HepG2 (cell line): ENCODE measurements around the gene PBX1. TPM values are rescaled to one million over a fixed set of nuclear protein-coding genes. Genes with fewer than 3 reads are reported as not detected.

Source experiments
- ATAC-seq: fragments of 200-7000 bp; cut with Tn5 transposase; 3 replicates; pipeline ENCODE4 v1.9.1; 2020; ENCODE audit warnings: mild to moderate bottlenecking, moderate library complexity
- BruUV-seq: library from RNA; stranded (reverse); fragments of 400-500 nt; replicated peaks from 2 replicates; lab custom pipeline; 2021; lab: Mats Ljungman, UMichigan
- CTCF ChIA-PET: fragments of 300-600 bp; formaldehyde crosslinking; extraction: SDS; loops from one replicate; lab custom pipeline; 2021; ENCODE audit warnings: low total read pairs, inconsistent platforms, low intra/inter-chr PET ratio; lab: Yijun Ruan, JAX
- POLR2A ChIA-PET: fragments of 350-600 bp; sonication (Branson Sonifier 250); formaldehyde crosslinking; loops from one replicate; lab custom pipeline; 2020; ENCODE audit warnings: antibody characterized with exemption, inconsistent platforms; lab: Yijun Ruan, JAX
- DNase-seq: peaks from one replicate; pipeline ENCODE4 v3.0.0-alpha.2; 2015; ENCODE audit warnings: low spot score
- FAIRE-seq: peaks from 3 replicates; lab custom pipeline; 2011; peaks lifted over from hg19 to GRCh38; lab: Jason Lieb, UNC
- H2AFZ ChIP-seq: one replicate; pipeline ENCODE4 v1.6.1; 2011; ENCODE audit warnings: low read length, inconsistent platforms
- H3K27ac ChIP-seq: fragments of 300-600 bp; 3 replicates; pipeline ENCODE4 v1.8.0; 2011; ENCODE audit warnings: mixed run types, mild to moderate bottlenecking, mixed read lengths, low read length, inconsistent platforms; ENCODE audit not compliant: insufficient read depth; ENCODE audit errors: extremely low read length
- H3K27me3 ChIP-seq, 2 experiments: fragments of 200-600 bp in 1 of 2; 2 replicates in 1 of 2; 3 replicates in 1 of 2; pipeline versions ENCODE4 v1.6.0 to v1.8.0; 2011; ENCODE audit warnings: low read length in 2 of 2, mild to moderate bottlenecking in 2 of 2, moderate library complexity in 2 of 2, inconsistent platforms in 1 of 2; ENCODE audit not compliant: insufficient read depth in 2 of 2, control insufficient read depth in 1 of 2
- H3K36me3 ChIP-seq, 2 experiments: fragments of 200-600 bp in 1 of 2; replicated peaks in 1 of 2; 2 replicates in 1 of 2; 3 replicates in 1 of 2; pipeline versions ENCODE4 v1.5.1 to v1.8.0; 2011; ENCODE audit warnings: low read length in 2 of 2, inconsistent platforms in 1 of 2; ENCODE audit not compliant: insufficient read depth in 2 of 2, control insufficient read depth in 1 of 2
- H3K4me1 ChIP-seq: 2 replicates; pipeline ENCODE4 v1.5.1; 2012; ENCODE audit warnings: low read length, inconsistent platforms; ENCODE audit not compliant: insufficient read depth
- H3K4me2 ChIP-seq: 2 replicates; pipeline ENCODE4 v1.6.0; 2011; ENCODE audit warnings: low read depth, low read length, inconsistent platforms
- H3K4me3 ChIP-seq, 3 experiments: fragments of 200-600 bp in 1 of 3; sonication (generic), shearing (Covaris generic) in 1 of 3; replicated peaks in 1 of 3; 2 replicates each; pipeline ENCODE4 v1.5.1; 2011 to 2016; ENCODE audit warnings: low read length in 3 of 3, inconsistent platforms in 2 of 3, low read depth in 2 of 3, mild to moderate bottlenecking in 2 of 3, control low read depth in 1 of 3, mixed read lengths in 1 of 3; ENCODE audit not compliant: insufficient read depth in 1 of 3
- H3K79me2 ChIP-seq: one replicate; pipeline ENCODE4 v1.6.1; 2011; ENCODE audit warnings: low read length, inconsistent platforms; ENCODE audit not compliant: insufficient read depth
- H3K9ac ChIP-seq: 2 replicates; pipeline ENCODE4 v1.6.0; 2011; ENCODE audit warnings: mild to moderate bottlenecking, low read depth, low read length, inconsistent platforms; ENCODE audit not compliant: insufficient read depth
- H3K9me3 ChIP-seq: 2 replicates; pipeline ENCODE4 v1.5.1; 2012; ENCODE audit warnings: mild to moderate bottlenecking, low read length
- H4K20me1 ChIP-seq: 2 replicates; pipeline ENCODE4 v1.6.0; 2011; ENCODE audit warnings: inconsistent platforms, mild to moderate bottlenecking, low read length, moderate library complexity; ENCODE audit not compliant: insufficient read depth
- BCL3 ChIP-seq: sonication (generic); formaldehyde crosslinking; IDR thresholded peaks from 2 replicates; pipeline ENCODE4 v1.5.1; 2020; ENCODE audit warnings: mild to moderate bottlenecking, missing genetic modification reagents, moderate library complexity
- DNMT3B ChIP-seq: conservative IDR thresholded peaks from 2 replicates; pipeline ENCODE4 v1.6.1; 2016; ENCODE audit warnings: missing biosample characterization, control low read depth
- E2F1 ChIP-seq: sonication (generic); formaldehyde crosslinking; IDR thresholded peaks from 2 replicates; pipeline ENCODE4 v1.5.0; 2020; ENCODE audit warnings: missing genetic modification reagents
- ETV5 ChIP-seq: IDR thresholded peaks from 2 replicates; pipeline ENCODE4 v1.6.1; 2018; ENCODE audit warnings: missing biosample characterization, missing genetic modification reagents, inconsistent platforms, borderline replicate concordance
- EZH2 ChIP-seq: conservative IDR thresholded peaks from 2 replicates; pipeline ENCODE4 v1.6.1; 2012; ENCODE audit warnings: mild to moderate bottlenecking, low read depth, low read length, moderate library complexity
- GMEB2 ChIP-seq: IDR thresholded peaks from 2 replicates; pipeline ENCODE4 v1.6.1; 2016; ENCODE audit warnings: missing biosample characterization, missing genetic modification reagents, low read depth
- HOMEZ ChIP-seq: IDR thresholded peaks from 2 replicates; pipeline ENCODE4 v1.6.1; 2016; ENCODE audit warnings: low read depth
- IKZF5 ChIP-seq: IDR thresholded peaks from 2 replicates; pipeline ENCODE4 v1.6.1; 2018; ENCODE audit warnings: missing genetic modification reagents, mild to moderate bottlenecking, missing compliant biosample characterization
- JARID2 ChIP-seq: sonication (generic); formaldehyde crosslinking; IDR thresholded peaks from 2 replicates; pipeline ENCODE4 v1.8.1; 2023; ENCODE audit warnings: missing genetic modification reagents, inconsistent platforms; ENCODE audit not compliant: insufficient replicate concordance
- KLF11 ChIP-seq: IDR thresholded peaks from 2 replicates; pipeline ENCODE4 v1.6.1; 2016; ENCODE audit warnings: missing compliant biosample characterization
- NCOA5 ChIP-seq: sonication (generic); formaldehyde crosslinking; IDR thresholded peaks from 2 replicates; pipeline ENCODE4 v1.4.0; 2020; ENCODE audit warnings: missing genetic modification reagents
- TARDBP ChIP-seq: sonication (generic); formaldehyde crosslinking; IDR thresholded peaks from 2 replicates; pipeline ENCODE4 v1.8.0; 2022; ENCODE audit warnings: mild to moderate bottlenecking, missing genetic modification reagents
- ZMYM4 ChIP-seq: sonication (generic); formaldehyde crosslinking; IDR thresholded peaks from 2 replicates; pipeline ENCODE4 v1.8.1; 2023; ENCODE audit warnings: mild to moderate bottlenecking, missing genetic modification reagents
- ZNF263 ChIP-seq: sonication (generic); formaldehyde crosslinking; IDR thresholded peaks from 2 replicates; pipeline ENCODE4 v1.4.0; 2020; ENCODE audit warnings: missing genetic modification reagents
- ZNF496 ChIP-seq: sonication (generic); formaldehyde crosslinking; IDR thresholded peaks from 2 replicates; pipeline ENCODE4 v1.8.1; 2023; ENCODE audit warnings: mild to moderate bottlenecking, moderate library complexity, missing genetic modification reagents; ENCODE audit not compliant: insufficient replicate concordance
- ZNF670 ChIP-seq: sonication (generic); formaldehyde crosslinking; IDR thresholded peaks from 2 replicates; pipeline ENCODE4 v1.8.0; 2022; ENCODE audit warnings: mild to moderate bottlenecking, missing genetic modification reagents, borderline replicate concordance
- ZNF672 ChIP-seq: sonication (generic); formaldehyde crosslinking; IDR thresholded peaks from 2 replicates; pipeline ENCODE4 v1.8.1; 2022; ENCODE audit warnings: missing genetic modification reagents
- ZSCAN5A ChIP-seq: sonication (generic); formaldehyde crosslinking; IDR thresholded peaks from 2 replicates; pipeline ENCODE4 v1.8.0; 2022; ENCODE audit warnings: mild to moderate bottlenecking, missing genetic modification reagents, borderline replicate concordance
- WGBS: methylation state at CpG from one replicate; pipeline ENCODE4 v1.1.6; 2017; ENCODE audit warnings: low lambda C conversion rate; 5-methylcytosine and 5-hydroxymethylcytosine counted together
- in situ Hi-C: cut with HindIII; loops from 2 replicates; pipeline ENCODE4 v1.10.0; 2017; ENCODE audit warnings: low pct_unique_long_range_greater_than_20kb; ENCODE audit not compliant: extremely low pct_ligation_motif_present
- intact Hi-C: fragments of 100-400 bp; cut with micrococcal nuclease; formaldehyde crosslinking; loops from one replicate; pipeline ENCODE4 v1.10.0; 2022; ENCODE audit not compliant: unreplicated experiment
- polyA plus RNA-seq, 8 experiments: library from polyadenylated mRNA; depleted of rRNA in 3 of 8; stranded (reverse) in 7 of 8; unstranded in 1 of 8; fragments of >200 nt; fragmentation: Illumina TruSeq in 4 of 8; extraction: Trizol in 4 of 8; gene quantifications; 2 replicates each; pipeline versions ENCODE4 v1.2.1 to v1.2.3, GENCODE V29; 2011 to 2016; ENCODE audit warnings: low read depth in 4 of 8, missing spikeins in 1 of 8, mixed read lengths in 1 of 8; ENCODE audit not compliant: insufficient read depth in 1 of 8
- total RNA-seq, 5 experiments: library from RNA; depleted of rRNA; stranded (reverse); fragments of >200 nt; fragmentation: Illumina TruSeq; extraction: Trizol; gene quantifications; 2 replicates each; pipeline ENCODE4 v1.2.3, GENCODE V29; 2016; ENCODE audit warnings: low read depth in 1 of 5

PBX1 gene
- total and polyA plus RNA-seq, 2 of the 13 experiments (the other 11 are each of a cell fraction or from before 2014, with no cell fraction given), result 0.24 TPM; not detected in 1

- no TSS peak for BruUV-seq
- H3K36me3 ChIP-seq, result no peaks in the 10 kb centered on the region
- ChIA-PET POLR2A (no interaction called here), CTCF (no interaction called here)
- no peak overlapping the region for H2AFZ ChIP-seq
- intact Hi-C loops (no loop called here), in situ Hi-C loops (no loop called here)
- H3K4me2 ChIP-seq, result no peak overlapping the region
- no peak for FAIRE-seq
- no peaks in the 10 kb centered on the region for H3K27me3 ChIP-seq
- DNase-seq, result no peak
- TF ChIP-seq KLF11 (CRISPR knock-in tag) (no peak), ZSCAN5A (CRISPR knock-in tag) (no peak), DNMT3B (CRISPR knock-in tag) (no peak), TARDBP (no peak), NCOA5 (CRISPR knock-in tag) (no peak), HOMEZ (CRISPR knock-in tag) (no peak), IKZF5 (CRISPR knock-in tag) (no peak), BCL3 (CRISPR knock-in tag) (no peak), ETV5 (CRISPR knock-in tag) (no peak), E2F1 (no peak), GMEB2 (CRISPR knock-in tag) (no peak), ZMYM4 (CRISPR knock-in tag) (no peak), ZNF263 (CRISPR knock-in tag) (no peak), ZNF496 (CRISPR knock-in tag) (no peak), EZH2 (no peak), JARID2 (CRISPR knock-in tag) (no peak), ZNF670 (CRISPR knock-in tag) (no peak), ZNF672 (CRISPR knock-in tag) (no peak)
- H3K79me2 ChIP-seq, result no peaks in the 10 kb centered on the region
- H3K4me3 ChIP-seq, result no peak overlapping the region
- H3K9me3 ChIP-seq, result no peaks in the 10 kb centered on the region
- ATAC-seq, result no peak
- H4K20me1 ChIP-seq, result no peaks in the 10 kb centered on the region
- no peaks in the 10 kb centered on the region for H3K4me1 ChIP-seq
- WGBS, result 31% methylated on average over 7 of the region's 7 CpGs
- no peak overlapping the region for H3K27ac ChIP-seq
- H3K9ac ChIP-seq, result no peak overlapping the region
Observed at GRCh38 chr1:164643018-164643417, 84.0 kb downstream of the PBX1 start.
